GM12872 (cell line): ENCODE results near the gene LRRC46.

ENCODE experiments used
- TF ChIP-seq, protein P1 (sequence below): IDR thresholded peaks from 3 replicates; pipeline ENCODE4 v1.5.1; 2011; ENCODE audit warnings: low read depth, mild to moderate bottlenecking, low read length, moderate library complexity; ENCODE audit not compliant: insufficient read depth

The LRRC46 gene

GRCh38 chr17:47841488-47842291 lies 10.2 kb downstream of the LRRC46 start:
- TF ChIP-seq, protein P1, sequence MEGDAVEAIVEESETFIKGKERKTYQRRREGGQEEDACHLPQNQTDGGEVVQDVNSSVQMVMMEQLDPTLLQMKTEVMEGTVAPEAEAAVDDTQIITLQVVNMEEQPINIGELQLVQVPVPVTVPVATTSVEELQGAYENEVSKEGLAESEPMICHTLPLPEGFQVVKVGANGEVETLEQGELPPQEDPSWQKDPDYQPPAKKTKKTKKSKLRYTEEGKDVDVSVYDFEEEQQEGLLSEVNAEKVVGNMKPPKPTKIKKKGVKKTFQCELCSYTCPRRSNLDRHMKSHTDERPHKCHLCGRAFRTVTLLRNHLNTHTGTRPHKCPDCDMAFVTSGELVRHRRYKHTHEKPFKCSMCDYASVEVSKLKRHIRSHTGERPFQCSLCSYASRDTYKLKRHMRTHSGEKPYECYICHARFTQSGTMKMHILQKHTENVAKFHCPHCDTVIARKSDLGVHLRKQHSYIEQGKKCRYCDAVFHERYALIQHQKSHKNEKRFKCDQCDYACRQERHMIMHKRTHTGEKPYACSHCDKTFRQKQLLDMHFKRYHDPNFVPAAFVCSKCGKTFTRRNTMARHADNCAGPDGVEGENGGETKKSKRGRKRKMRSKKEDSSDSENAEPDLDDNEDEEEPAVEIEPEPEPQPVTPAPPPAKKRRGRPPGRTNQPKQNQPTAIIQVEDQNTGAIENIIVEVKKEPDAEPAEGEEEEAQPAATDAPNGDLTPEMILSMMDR, result no peak

DNA sequence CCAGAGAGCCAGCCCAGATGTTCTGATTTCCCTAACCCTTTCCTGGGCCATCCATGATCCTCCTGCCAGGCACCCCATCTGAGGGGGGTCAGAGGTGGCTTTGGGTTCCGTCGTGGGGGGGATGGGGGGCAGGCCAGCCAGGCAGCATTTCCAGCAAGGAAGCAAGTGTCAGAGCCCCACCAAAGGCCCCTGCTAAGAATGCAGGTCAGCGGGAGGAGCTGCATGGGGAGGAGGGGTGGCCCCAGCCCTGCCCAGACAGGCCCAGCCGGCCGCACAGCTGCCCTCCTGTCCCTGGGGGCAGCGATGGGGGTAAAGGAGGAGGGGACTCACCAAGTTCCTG lies 11.9 kb downstream of the LRRC46 start:
- TF ChIP-seq, protein P1, result no peak

DNA sequence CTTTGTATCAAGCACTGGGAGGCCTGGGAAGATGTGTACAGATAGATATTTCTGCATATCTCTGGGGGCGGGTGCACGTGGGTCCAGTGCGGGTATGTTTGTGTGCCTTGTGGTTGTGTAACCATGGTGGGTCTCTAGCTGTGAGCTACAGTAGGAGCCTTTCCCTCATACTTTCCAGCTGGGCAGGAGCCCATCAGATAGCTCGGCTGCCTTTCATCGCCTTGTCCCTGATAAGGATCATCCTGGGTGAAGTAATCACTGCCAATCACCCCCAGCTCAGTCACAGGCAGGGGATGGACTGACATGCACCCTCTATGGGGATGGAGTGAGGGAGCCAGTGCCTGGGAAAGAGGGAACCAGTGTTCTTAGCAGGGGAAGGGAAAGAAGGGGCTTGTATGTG lies 12.8 kb downstream of the LRRC46 start:
- TF ChIP-seq, protein P1, result no peak

DNA sequence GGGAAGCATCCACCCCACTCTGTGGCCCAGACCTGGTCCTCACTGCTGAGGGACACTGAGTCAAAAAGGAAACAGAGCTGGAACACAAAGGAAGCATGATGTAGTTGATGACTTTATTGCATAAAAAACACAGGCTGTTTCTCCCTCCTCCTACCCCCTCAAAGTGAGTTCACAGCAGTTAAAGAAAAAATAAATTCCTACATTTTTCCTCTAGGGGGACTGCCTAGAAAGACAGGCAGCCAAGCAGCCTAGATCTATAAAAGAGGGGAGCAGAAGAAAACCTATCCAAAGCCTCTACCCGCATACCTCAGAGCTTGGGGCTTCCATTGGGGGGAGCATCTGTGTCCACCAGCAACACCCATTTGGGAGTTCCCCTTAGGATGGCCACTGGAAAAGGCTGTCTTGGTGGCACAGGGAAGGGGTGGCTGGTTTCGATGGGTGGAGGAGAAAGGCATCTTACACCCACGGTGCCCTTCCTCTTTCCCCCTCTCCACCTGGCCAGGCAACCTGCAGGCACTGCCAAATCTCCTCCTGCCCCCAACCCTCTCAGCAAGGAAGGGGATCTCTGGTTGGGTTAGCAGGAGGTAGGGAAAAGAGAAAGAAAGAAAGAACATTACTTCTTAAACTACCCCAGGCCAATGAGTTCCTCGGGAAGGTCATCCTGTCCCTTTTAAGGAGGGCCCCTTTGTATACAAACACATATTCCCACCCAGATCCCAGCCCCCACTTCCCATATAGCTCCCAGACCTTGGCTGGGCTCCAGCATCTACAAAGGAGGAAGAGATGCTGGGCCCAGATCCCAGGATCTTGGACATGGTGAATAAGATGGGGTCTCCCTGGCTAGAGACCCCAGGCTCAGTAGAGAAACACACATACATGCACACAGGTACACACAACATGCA lies 13.6 kb downstream of the LRRC46 start:
- TF ChIP-seq, protein P1, result peak; percentile 37; the same call in 2 of the 3 replicates

DNA sequence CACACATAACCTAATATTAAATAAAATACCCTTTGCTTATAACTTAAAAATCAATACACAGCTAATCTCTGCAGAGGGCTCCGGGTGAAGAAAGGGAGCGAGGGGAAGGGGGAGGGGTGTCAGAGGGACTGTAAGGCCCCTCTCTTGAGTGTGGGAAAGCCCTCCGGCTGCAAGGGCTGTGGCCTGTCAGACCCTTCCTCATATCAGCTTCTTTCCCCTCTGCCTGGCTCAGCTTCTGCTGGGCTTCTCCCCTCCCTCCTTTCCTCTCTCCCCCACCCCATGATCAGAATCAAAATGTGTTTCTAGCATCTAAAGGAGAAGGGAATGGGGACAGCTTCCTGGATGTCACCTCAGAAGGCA lies 14.2 kb downstream of the LRRC46 start:
- TF ChIP-seq, protein P1, result no peak

- TF ChIP-seq, protein P1, result no peak
Observed at GRCh38 chr17:47846716-47847340, 15.4 kb downstream of the LRRC46 start.
